Rectal smooth muscle tissue (tissue), 1 donor: ENCODE data around the gene HECTD1.
"Not testable (repeated sequence)": the region's sequence is repeated elsewhere in the genome, so short reads cannot be mapped to it uniquely, and the experiment has no call there.

ENCODE experiments used
- H3K27ac ChIP-seq: one replicate; pipeline ENCODE4 v1.7.0; 2013; ENCODE audit warnings: low read depth, low read length, inconsistent platforms
- H3K27me3 ChIP-seq: one replicate; pipeline ENCODE4 v1.7.0; 2013; ENCODE audit warnings: low read length; ENCODE audit not compliant: control insufficient read depth, insufficient read depth
- H3K36me3 ChIP-seq: one replicate; pipeline ENCODE4 v1.7.0; 2013; ENCODE audit warnings: low read length; ENCODE audit not compliant: control insufficient read depth, insufficient read depth
- H3K4me1 ChIP-seq: one replicate; pipeline ENCODE4 v1.7.0; 2013; ENCODE audit warnings: low read length; ENCODE audit not compliant: control insufficient read depth, insufficient read depth
- H3K4me3 ChIP-seq: one replicate; pipeline ENCODE4 v1.7.0; 2013; ENCODE audit warnings: low read length
- H3K9ac ChIP-seq: one replicate; pipeline ENCODE4 v1.7.0; 2013; ENCODE audit warnings: low read length

HECTD1 gene

GRCh38 chr14:31219169-31219568 lies 11.6 kb upstream of the HECTD1 start:
- Histone ChIP-seq H3K27ac (no peak overlapping the region), H3K4me3 (no peak overlapping the region), H3K4me1 (no peaks in the 10 kb centered on the region), H3K36me3 (no peaks in the 10 kb centered on the region), H3K9ac (no peak overlapping the region), H3K27me3 (no peaks in the 10 kb centered on the region)

- H3K27ac ChIP-seq = no peak overlapping the region
- H3K36me3 ChIP-seq = no peaks in the 10 kb centered on the region
- no peaks in the 10 kb centered on the region for H3K4me1 ChIP-seq
- no peak overlapping the region for H3K9ac ChIP-seq
- no peak overlapping the region for H3K4me3 ChIP-seq
- H3K27me3 ChIP-seq = no peaks in the 10 kb centered on the region
Observed at GRCh38 chr14:31216359-31216758, 8.8 kb upstream of the HECTD1 start.

- no peaks in the 10 kb centered on the region for H3K36me3 ChIP-seq
- no peaks in the 10 kb centered on the region for H3K4me1 ChIP-seq
- no peak overlapping the region for H3K9ac ChIP-seq
- no peaks in the 10 kb centered on the region for H3K27me3 ChIP-seq
- H3K4me3 ChIP-seq = no peak overlapping the region
- H3K27ac ChIP-seq = no peak overlapping the region
Observed at GRCh38 chr14:31212893-31213292, 5.3 kb upstream of the HECTD1 start.

- H3K27ac ChIP-seq = no peak overlapping the region
- no peak overlapping the region for H3K9ac ChIP-seq
- peaks cover 14% of the 10 kb centered on the region for H3K4me1 ChIP-seq
- H3K27me3 ChIP-seq = no peaks in the 10 kb centered on the region
- H3K4me3 ChIP-seq = no peak overlapping the region
- H3K36me3 ChIP-seq = no peaks in the 10 kb centered on the region
Observed at GRCh38 chr14:31209605-31210004, 2.0 kb upstream of the HECTD1 start.

GRCh38 chr14:31208546-31209424 lies 1.2 kb upstream of the HECTD1 start:
- H3K4me1 ChIP-seq = peaks cover 14% of the 10 kb centered on the region
- H3K9ac ChIP-seq = no peak overlapping the region
- H3K36me3 ChIP-seq = no peaks in the 10 kb centered on the region
- no peaks in the 10 kb centered on the region for H3K27me3 ChIP-seq
- peak overlapping the region; percentile 73 for H3K4me3 ChIP-seq
- H3K27ac ChIP-seq = peak overlapping the region; percentile 95

- Histone ChIP-seq H3K27ac (peak overlapping the region; percentile 95), H3K36me3 (no peaks in the 10 kb centered on the region), H3K27me3 (no peaks in the 10 kb centered on the region), H3K4me1 (peaks cover 14% of the 10 kb centered on the region), H3K4me3 (peak overlapping the region; percentile 73), H3K9ac (peak overlapping the region; percentile 93)
Observed at GRCh38 chr14:31207287-31207754, 272 bp downstream of the HECTD1 start.

GRCh38 chr14:31206536-31207286 lies 882 bp downstream of the HECTD1 start:
- Histone ChIP-seq H3K4me3 (peak overlapping the region; percentile 73), H3K4me1 (peaks cover 14% of the 10 kb centered on the region), H3K27me3 (no peaks in the 10 kb centered on the region), H3K9ac (peak overlapping the region; percentile 93), H3K27ac (peak overlapping the region; percentile 95), H3K36me3 (no peaks in the 10 kb centered on the region)

GRCh38 chr14:31205681-31206535 lies 1.7 kb downstream of the HECTD1 start:
- peak overlapping the region; percentile 95 for H3K27ac ChIP-seq
- peak overlapping the region; percentile 73 for H3K4me3 ChIP-seq
- peaks cover 14% of the 10 kb centered on the region for H3K4me1 ChIP-seq
- no peaks in the 10 kb centered on the region for H3K36me3 ChIP-seq
- peak overlapping the region; percentile 40 for H3K9ac ChIP-seq
- H3K27me3 ChIP-seq = no peaks in the 10 kb centered on the region

GRCh38 chr14:31204593-31205534 lies 2.7 kb downstream of the HECTD1 start:
- peak overlapping the region; percentile 95 for H3K27ac ChIP-seq
- peaks cover 14% of the 10 kb centered on the region for H3K4me1 ChIP-seq
- peak overlapping the region; percentile 73 for H3K4me3 ChIP-seq
- H3K9ac ChIP-seq = no peak overlapping the region
- no peaks in the 10 kb centered on the region for H3K36me3 ChIP-seq
- H3K27me3 ChIP-seq = no peaks in the 10 kb centered on the region

GRCh38 chr14:31203899-31204592 lies 3.5 kb downstream of the HECTD1 start:
- not testable (repeated sequence) for H3K27ac ChIP-seq, H3K27me3 ChIP-seq, H3K9ac ChIP-seq, H3K4me3 ChIP-seq, H3K36me3 ChIP-seq
- H3K4me1 ChIP-seq = peaks cover 14% of the 10 kb centered on the region

GRCh38 chr14:31203414-31203742 lies 4.2 kb downstream of the HECTD1 start:
- H3K36me3 ChIP-seq = no peaks in the 10 kb centered on the region
- no peaks in the 10 kb centered on the region for H3K27me3 ChIP-seq
- H3K4me1 ChIP-seq = peaks cover 14% of the 10 kb centered on the region
- no peak overlapping the region for H3K9ac ChIP-seq
- no peak overlapping the region for H3K27ac ChIP-seq
- H3K4me3 ChIP-seq = no peak overlapping the region
